ENCODE results near the gene MAML3.

Gene MAML3

DNA sequence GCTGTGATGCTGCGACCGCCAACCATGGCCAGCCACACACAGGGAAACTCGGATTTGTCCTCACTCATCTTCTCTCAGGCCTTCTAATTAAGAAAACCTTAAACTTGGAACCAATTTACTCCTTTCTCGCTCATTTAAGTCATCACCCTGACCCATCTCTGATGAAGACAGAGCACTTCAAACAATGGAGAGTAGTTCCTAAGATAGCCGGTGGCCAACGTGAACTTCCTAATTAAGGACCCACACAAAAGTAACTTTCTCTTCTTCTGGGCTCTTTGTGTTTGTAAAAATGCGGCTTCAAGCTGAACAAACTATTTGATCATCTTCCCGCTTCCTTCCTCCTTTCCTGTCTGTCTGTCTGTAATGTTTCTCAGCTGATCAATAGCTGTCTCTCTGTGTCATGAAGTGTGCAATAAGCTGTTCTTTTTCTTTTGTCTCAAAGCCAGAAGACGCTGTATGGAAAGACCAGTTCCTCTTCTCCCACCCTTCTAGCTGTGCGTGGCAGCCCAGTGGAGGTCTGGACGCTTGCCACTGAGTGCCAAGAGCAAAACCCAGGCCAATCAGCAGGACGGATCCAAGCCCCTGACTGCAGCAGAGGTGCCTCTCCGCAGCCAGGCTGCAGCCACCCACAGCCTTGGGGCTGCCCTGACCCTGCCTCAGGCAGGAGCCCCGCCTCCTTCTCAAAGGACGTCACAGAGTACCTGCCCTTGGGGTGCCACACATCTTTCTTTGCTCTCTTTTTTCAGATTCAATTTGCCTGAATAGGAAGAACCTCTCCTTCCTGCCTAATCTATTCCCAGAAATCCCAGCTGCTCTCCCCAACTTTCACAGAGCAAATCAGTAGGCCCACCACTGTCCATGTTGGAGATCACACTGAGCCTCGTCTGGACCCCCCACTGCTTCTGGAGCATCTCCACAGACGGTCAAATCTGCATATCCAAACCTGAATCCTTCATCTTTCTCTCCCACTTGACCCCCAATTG, 59.3 kb downstream of the MAML3 start:
- TF ChIP-seq, protein P1, sequence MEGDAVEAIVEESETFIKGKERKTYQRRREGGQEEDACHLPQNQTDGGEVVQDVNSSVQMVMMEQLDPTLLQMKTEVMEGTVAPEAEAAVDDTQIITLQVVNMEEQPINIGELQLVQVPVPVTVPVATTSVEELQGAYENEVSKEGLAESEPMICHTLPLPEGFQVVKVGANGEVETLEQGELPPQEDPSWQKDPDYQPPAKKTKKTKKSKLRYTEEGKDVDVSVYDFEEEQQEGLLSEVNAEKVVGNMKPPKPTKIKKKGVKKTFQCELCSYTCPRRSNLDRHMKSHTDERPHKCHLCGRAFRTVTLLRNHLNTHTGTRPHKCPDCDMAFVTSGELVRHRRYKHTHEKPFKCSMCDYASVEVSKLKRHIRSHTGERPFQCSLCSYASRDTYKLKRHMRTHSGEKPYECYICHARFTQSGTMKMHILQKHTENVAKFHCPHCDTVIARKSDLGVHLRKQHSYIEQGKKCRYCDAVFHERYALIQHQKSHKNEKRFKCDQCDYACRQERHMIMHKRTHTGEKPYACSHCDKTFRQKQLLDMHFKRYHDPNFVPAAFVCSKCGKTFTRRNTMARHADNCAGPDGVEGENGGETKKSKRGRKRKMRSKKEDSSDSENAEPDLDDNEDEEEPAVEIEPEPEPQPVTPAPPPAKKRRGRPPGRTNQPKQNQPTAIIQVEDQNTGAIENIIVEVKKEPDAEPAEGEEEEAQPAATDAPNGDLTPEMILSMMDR (IDR thresholded peaks at IDR 0.05; ENCODE audit: low read depth, low read length, missing control alignments) = no peak
- H3K4me3 ChIP-seq (replicated peaks; ENCODE audit: low read depth, low read length) = no peak overlapping the region

DNA sequence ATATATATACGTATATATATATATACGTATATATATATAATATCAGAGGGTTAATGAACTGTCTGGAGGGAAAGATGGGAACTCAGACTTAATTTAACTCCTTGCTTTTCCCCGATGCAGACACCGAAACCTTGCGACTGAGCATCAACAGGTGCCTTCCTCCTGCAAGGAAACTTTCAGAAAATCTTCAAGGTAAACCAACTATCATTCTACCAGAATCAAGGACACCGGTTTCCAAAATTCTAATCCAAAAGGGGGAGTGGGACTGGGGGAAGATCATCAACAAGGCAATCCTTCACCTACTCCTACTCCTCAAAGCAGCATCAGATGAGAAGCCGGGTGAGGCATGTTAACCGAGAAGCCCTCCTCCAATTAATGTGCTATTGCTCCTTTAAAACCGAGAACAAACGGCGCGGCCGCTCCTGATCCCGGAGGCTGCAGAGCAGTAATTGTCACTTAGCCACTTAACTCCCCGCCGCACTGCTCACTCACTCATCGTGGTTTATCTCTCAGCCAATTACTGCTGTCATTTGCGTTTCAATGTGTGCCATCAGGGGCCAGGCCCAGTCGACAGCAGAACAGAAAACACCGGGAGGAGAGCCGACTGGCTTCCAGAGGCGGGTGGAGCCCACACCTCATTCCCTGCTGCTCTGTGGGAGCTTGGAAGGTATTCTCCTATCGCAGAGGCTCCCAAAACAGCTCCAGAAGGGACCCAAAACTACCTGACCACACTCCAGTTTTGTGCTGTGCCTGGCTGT, 61.7 kb downstream of the MAML3 start:
- TF ChIP-seq, protein P1 (IDR thresholded peaks at IDR 0.05; ENCODE audit: low read depth, low read length, missing control alignments) = no peak
- H3K4me3 ChIP-seq (replicated peaks; ENCODE audit: low read depth, low read length) = peak overlapping the region; percentile 23
- DNase-seq (ENCODE audit: extremely low read depth, low read depth) = no peak

More for the DNA sequence above, 59.3 kb downstream of the MAML3 start:
- DNase-seq (ENCODE audit: extremely low read depth, low read depth) = no peak

DNA sequence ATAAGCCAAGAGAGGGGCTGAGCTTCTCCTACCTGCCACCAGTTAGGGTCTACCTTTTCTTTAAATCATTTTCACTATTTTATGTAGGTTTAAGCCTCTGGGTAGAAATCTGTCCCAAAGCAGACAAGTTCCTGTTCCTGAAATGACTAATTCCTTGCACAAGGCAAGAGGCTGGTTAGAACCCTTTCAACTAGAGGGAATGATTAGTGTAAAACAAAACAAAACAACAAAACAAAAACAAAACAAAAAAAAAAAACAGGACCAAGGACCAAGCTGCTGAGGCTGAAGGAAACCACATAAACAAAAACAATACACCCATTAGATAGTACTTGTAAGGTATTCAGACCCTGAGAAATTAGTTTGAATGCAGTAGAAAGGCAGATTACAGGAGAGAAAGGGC, 62.7 kb downstream of the MAML3 start:
- DNase-seq (ENCODE audit: extremely low read depth, low read depth) = no peak
- TF ChIP-seq, protein P1 (IDR thresholded peaks at IDR 0.05; ENCODE audit: low read depth, low read length, missing control alignments) = no peak
- H3K4me3 ChIP-seq (replicated peaks; ENCODE audit: low read depth, low read length) = no peak overlapping the region

DNA sequence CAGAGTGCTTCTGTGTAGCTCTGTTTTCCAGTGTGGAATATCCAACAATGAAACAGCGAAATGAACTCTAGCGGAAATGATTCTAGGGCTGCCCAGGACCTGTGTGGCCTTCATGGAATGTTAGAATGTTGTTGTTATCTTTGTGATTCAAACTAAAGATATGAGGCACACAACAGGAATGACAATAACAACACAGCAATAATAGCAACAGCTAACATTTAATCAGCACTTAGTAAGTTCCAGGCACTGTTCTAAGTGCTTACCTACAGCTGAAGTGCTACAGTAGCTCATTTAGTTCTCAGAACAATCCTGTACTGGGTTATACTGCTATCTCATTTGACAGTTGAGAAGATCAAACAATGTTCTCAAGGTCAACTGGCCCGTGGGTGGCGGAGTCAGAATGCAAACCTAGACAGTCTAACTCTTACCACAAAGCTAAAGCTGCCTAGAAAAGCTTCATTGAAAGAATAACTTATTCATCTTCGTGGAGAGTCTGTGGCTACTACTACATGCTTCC, 63.7 kb downstream of the MAML3 start:
- DNase-seq (ENCODE audit: extremely low read depth, low read depth) = no peak
- H3K4me3 ChIP-seq (replicated peaks; ENCODE audit: low read depth, low read length) = no peak overlapping the region
- TF ChIP-seq, protein P1 (IDR thresholded peaks at IDR 0.05; ENCODE audit: low read depth, low read length, missing control alignments) = no peak

DNA sequence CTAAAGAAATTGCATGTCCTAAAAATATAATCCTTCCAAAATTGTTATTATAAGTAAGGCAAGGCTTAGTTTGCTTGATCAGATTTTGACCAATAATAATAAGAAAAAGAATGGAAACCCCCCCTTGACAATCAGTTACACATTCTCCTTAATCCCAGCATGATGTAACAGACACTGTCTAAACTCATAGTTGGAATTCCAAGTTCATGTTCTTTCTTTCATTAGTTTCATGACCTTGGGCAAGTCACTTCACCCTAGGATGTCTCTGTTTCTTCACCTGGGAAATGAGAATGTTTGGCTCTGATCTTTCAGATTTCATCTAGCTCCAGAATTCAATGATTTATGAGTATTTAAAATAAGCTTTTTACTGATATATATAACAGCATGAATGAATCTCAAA, 64.8 kb downstream of the MAML3 start:
- TF ChIP-seq, protein P1 (IDR thresholded peaks at IDR 0.05; ENCODE audit: low read depth, low read length, missing control alignments) = no peak
- DNase-seq (ENCODE audit: extremely low read depth, low read depth) = no peak
- no peak overlapping the region for H3K4me3 ChIP-seq (replicated peaks; ENCODE audit: low read depth, low read length)

DNA sequence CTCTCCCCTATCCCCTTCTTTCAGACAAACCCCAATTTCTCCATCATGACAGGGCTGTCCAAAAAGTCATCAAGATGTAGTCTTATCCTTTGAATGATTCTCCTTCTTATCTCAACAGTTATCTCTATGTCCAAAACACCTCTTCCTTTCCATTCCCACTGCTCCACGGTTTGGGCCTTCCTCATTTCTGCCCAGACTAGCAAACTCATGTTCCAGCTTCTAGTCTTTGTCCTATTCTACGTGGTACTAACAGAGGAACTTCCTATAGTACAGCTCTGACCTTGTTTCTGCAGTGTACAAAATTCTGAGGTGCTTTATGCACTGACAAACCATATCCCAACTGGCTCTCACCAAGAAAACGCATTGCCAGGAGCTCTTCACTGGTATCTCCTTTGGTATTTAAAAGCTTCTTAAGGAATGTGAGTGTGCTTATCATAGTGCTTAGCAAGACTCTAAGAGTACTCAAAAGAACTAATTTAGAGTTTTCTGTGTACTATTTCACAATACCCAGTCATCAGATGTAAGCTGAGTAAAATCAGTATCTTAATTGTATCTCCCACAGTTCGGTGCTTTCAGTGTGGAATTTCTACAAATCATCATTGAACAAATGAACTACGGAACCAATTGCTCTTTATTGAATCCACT, 65.5 kb downstream of the MAML3 start:
- TF ChIP-seq, protein P1 (IDR thresholded peaks at IDR 0.05; ENCODE audit: low read depth, low read length, missing control alignments) = no peak
- DNase-seq (ENCODE audit: extremely low read depth, low read depth) = no peak
- no peak overlapping the region for H3K4me3 ChIP-seq (replicated peaks; ENCODE audit: low read depth, low read length)

Measured in HFF-Myc (cell line).